ENCODE measurements around the gene CD99. TPM values are rescaled to one million over a fixed set of nuclear protein-coding genes. Genes with fewer than 3 reads are reported as not detected.

CD99 gene
- total RNA-seq, 1 donor from 2014 or later = 57.9 TPM

- Histone ChIP-seq H3K4me3 (ENCODE audit: low read depth, low read length) (no peak overlapping the region), H3K36me3 (ENCODE audit: control insufficient read depth, insufficient read depth, low read length) (no peaks in the 10 kb centered on the region), H3K27me3 (ENCODE audit: control insufficient read depth, insufficient read depth, low read length) (no peaks in the 10 kb centered on the region)
- no peak for TF ChIP-seq CTCF (IDR thresholded peaks at IDR 0.05; ENCODE audit: insufficient read depth, low read length, severe bottlenecking)
- DNase-seq (ENCODE audit: low read depth) (no peak), FAIRE-seq (no peak)
Observed at GRCh38 chrX:2656257-2656836, 34.7 kb upstream of the CD99 start.

- Histone ChIP-seq H3K36me3 (ENCODE audit: control insufficient read depth, insufficient read depth, low read length) (no peaks in the 10 kb centered on the region), H3K27me3 (ENCODE audit: control insufficient read depth, insufficient read depth, low read length) (no peaks in the 10 kb centered on the region), H3K4me3 (ENCODE audit: low read depth, low read length) (no peak overlapping the region)
- no peak for FAIRE-seq
- no peak for TF ChIP-seq CTCF (IDR thresholded peaks at IDR 0.05; ENCODE audit: insufficient read depth, low read length, severe bottlenecking)
- DNase-seq (ENCODE audit: low read depth) = no peak
Observed at GRCh38 chrX:2657532-2658113, 33.5 kb upstream of the CD99 start.

GRCh38 chrX:2658585-2659292 lies 32.4 kb upstream of the CD99 start:
- no peaks in the 10 kb centered on the region for H3K27me3 ChIP-seq (ENCODE audit: control insufficient read depth, insufficient read depth, low read length)
- TF ChIP-seq CTCF (IDR thresholded peaks at IDR 0.05; ENCODE audit: insufficient read depth, low read length, severe bottlenecking) = no peak
- no peak for FAIRE-seq

GRCh38 chrX:2662586-2662985 lies 28.5 kb upstream of the CD99 start:
- no peaks in the 10 kb centered on the region for H3K36me3 ChIP-seq (ENCODE audit: control insufficient read depth, insufficient read depth, low read length)
- H3K27me3 ChIP-seq (ENCODE audit: control insufficient read depth, insufficient read depth, low read length) = no peaks in the 10 kb centered on the region
- H3K4me3 ChIP-seq (ENCODE audit: low read depth, low read length) = no peak overlapping the region
- TF ChIP-seq CTCF (IDR thresholded peaks at IDR 0.05; ENCODE audit: insufficient read depth, low read length, severe bottlenecking) = no peak
- FAIRE-seq (no peak), DNase-seq (ENCODE audit: low read depth) (no peak)

More at GRCh38 chrX:2658585-2659292, 32.4 kb upstream of the CD99 start:
- DNase-seq (ENCODE audit: low read depth) = no peak
- Histone ChIP-seq H3K4me3 (ENCODE audit: low read depth, low read length) (no peak overlapping the region), H3K36me3 (ENCODE audit: control insufficient read depth, insufficient read depth, low read length) (no peaks in the 10 kb centered on the region)

- H3K4me3 ChIP-seq (ENCODE audit: low read depth, low read length) = no peak overlapping the region
- TF ChIP-seq CTCF (IDR thresholded peaks at IDR 0.05; ENCODE audit: insufficient read depth, low read length, severe bottlenecking) = no peak
- FAIRE-seq = no peak
- DNase-seq (ENCODE audit: low read depth) = no peak
- no peaks in the 10 kb centered on the region for H3K36me3 ChIP-seq (ENCODE audit: control insufficient read depth, insufficient read depth, low read length)
- H3K27me3 ChIP-seq (ENCODE audit: control insufficient read depth, insufficient read depth, low read length) = no peaks in the 10 kb centered on the region
Observed at GRCh38 chrX:2664502-2664901, 26.6 kb upstream of the CD99 start.

Data from bronchial epithelial cell (primary cell).